Measurements from ENCODE around the gene ATF1. TPM values are rescaled to one million over a fixed set of nuclear protein-coding genes. Genes with fewer than 3 reads are reported as not detected.
A peak's percentile ranks its signal among the peaks of the same experiment; 100 is the strongest.

Gene ATF1
- polyA plus RNA-seq, 1 of the 3 experiments (the other 2 are of a cell fraction): 34.2 TPM

DNA sequence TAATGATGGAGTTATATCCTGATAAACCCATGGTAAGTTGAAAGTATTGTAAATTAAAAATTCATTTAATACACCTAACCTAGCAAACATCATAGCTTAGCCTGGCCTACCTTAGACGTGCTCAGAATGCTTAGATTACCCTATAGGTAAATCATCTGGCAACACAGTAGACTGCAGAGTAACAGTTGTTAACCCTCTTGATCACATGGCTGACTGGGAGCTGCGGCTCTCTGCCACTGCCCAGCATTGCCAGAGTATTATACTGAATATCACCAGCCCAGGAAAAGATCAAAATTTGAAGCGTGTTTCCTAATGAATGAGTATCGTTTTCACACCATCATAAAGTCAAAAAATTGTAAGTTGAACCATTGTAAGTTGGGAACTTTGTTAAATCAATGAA is 61.0 kb downstream of the ATF1 start (continued):
- TF ChIP-seq, protein P1, sequence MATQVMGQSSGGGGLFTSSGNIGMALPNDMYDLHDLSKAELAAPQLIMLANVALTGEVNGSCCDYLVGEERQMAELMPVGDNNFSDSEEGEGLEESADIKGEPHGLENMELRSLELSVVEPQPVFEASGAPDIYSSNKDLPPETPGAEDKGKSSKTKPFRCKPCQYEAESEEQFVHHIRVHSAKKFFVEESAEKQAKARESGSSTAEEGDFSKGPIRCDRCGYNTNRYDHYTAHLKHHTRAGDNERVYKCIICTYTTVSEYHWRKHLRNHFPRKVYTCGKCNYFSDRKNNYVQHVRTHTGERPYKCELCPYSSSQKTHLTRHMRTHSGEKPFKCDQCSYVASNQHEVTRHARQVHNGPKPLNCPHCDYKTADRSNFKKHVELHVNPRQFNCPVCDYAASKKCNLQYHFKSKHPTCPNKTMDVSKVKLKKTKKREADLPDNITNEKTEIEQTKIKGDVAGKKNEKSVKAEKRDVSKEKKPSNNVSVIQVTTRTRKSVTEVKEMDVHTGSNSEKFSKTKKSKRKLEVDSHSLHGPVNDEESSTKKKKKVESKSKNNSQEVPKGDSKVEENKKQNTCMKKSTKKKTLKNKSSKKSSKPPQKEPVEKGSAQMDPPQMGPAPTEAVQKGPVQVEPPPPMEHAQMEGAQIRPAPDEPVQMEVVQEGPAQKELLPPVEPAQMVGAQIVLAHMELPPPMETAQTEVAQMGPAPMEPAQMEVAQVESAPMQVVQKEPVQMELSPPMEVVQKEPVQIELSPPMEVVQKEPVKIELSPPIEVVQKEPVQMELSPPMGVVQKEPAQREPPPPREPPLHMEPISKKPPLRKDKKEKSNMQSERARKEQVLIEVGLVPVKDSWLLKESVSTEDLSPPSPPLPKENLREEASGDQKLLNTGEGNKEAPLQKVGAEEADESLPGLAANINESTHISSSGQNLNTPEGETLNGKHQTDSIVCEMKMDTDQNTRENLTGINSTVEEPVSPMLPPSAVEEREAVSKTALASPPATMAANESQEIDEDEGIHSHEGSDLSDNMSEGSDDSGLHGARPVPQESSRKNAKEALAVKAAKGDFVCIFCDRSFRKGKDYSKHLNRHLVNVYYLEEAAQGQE (IDR thresholded peaks at IDR 0.05; ENCODE audit: low read depth, low read length): no peak
- TF ChIP-seq EZH2phosphoT487 (IDR thresholded peaks at IDR 0.05; ENCODE audit: borderline replicate concordance, low read depth): no peak

DNA sequence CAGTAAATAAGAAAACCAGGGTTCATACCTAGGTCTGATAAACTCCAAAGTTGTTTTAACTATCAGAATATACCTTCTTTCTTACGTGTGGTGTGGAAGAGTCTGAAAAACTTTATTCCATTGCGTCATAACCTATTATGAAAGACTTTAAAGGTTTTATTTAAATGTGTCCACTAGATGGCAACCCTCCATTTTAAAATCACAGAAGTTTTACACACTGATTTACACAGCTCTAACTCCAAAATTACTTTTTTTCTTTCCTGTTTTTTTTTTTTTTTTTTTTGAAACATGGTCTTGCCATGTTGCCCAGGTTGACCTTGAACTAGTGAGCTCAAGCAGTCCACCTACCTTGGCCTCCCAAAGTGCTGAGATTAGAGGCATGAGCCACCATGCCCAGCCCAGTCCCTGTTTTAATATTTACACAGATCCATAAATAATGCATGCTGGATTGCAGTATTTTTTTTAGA is 61.5 kb downstream of the ATF1 start:
- CTCF ChIA-PET: interaction anchor here (0.7 to 10.6 kb wide), 30 partner anchors 10 to 516 kb away, joined by 3 to 186 read pairs (median 4); partner anchors contain the start of gene SLC11A2
- POLR2A ChIA-PET: interaction anchor here (0.5 kb wide), 1 partner anchor 167 kb away, joined by 3 read pairs; no protein-coding TSS in a partner anchor
- Histone ChIP-seq H3F3A (replicated peaks; ENCODE audit: insufficient read depth) (peaks cover 4% of the 10 kb centered on the region), H3K9me3 (no peaks in the 10 kb centered on the region), H3K27me3 (ENCODE audit: insufficient read depth) (no peaks in the 10 kb centered on the region), H3K9me2 (no peaks in the 10 kb centered on the region), H3K4me1 (ENCODE audit: control insufficient read depth in 1 of 2, insufficient read depth in 2 of 2, low read depth in 1 of 2, low read length in 1 of 2) (no peaks in the 10 kb centered on the region; a peak in 1 of 4 replicates), H4K20me1 (ENCODE audit: insufficient read depth) (no peaks in the 10 kb centered on the region), H3K9ac (no peak overlapping the region), H3K4me2 (no peak overlapping the region), H2AFZ (ENCODE audit: low read depth) (peak overlapping the region; percentile 72; the same call in 1 of the 2 replicates), H3K79me2 (ENCODE audit: insufficient read depth) (no peaks in the 10 kb centered on the region), H3K4me3 (ENCODE audit: low read depth in 2 of 2, low read length in 1 of 2) (no peak overlapping the region), H3K27ac (ENCODE audit: low read depth in 2 of 2, low read length in 1 of 2) (peak overlapping the region in 1 of 2 experiments; percentile 18; a peak in 1 of 4 replicates), H3K36me3 (replicated peaks in 1 of 2; ENCODE audit: control insufficient read depth in 1 of 2, insufficient read depth in 2 of 2, low read length in 1 of 2) (peaks cover 0 to under 1% of the 10 kb centered on the region in 2 experiments)
- TF ChIP-seq GABPA (IDR thresholded peaks at IDR 0.05; ENCODE audit: low read depth) (no peak), RAD21 (IDR thresholded peaks at IDR 0.05; ENCODE audit: low read length) (peak; percentile 79), EP300 (IDR thresholded peaks at IDR 0.05; ENCODE audit: borderline replicate concordance in 1 of 2, low read depth in 1 of 2, low read length in 1 of 2) (no peak), SMC3 (IDR thresholded peaks at IDR 0.05; ENCODE audit: low read depth, low read length) (peak; percentile 53), RXRA (IDR thresholded peaks at IDR 0.05; ENCODE audit: borderline replicate concordance, low read depth) (no peak), NFIC (IDR thresholded peaks at IDR 0.05; ENCODE audit: borderline replicate concordance) (no peak), MEF2A (IDR thresholded peaks at IDR 0.05; ENCODE audit: borderline replicate concordance, low read depth) (no peak)
- TF ChIP-seq, protein P2, sequence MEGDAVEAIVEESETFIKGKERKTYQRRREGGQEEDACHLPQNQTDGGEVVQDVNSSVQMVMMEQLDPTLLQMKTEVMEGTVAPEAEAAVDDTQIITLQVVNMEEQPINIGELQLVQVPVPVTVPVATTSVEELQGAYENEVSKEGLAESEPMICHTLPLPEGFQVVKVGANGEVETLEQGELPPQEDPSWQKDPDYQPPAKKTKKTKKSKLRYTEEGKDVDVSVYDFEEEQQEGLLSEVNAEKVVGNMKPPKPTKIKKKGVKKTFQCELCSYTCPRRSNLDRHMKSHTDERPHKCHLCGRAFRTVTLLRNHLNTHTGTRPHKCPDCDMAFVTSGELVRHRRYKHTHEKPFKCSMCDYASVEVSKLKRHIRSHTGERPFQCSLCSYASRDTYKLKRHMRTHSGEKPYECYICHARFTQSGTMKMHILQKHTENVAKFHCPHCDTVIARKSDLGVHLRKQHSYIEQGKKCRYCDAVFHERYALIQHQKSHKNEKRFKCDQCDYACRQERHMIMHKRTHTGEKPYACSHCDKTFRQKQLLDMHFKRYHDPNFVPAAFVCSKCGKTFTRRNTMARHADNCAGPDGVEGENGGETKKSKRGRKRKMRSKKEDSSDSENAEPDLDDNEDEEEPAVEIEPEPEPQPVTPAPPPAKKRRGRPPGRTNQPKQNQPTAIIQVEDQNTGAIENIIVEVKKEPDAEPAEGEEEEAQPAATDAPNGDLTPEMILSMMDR (IDR thresholded peaks at IDR 0.05): peak; percentile 68
- TF ChIP-seq, protein P3, sequence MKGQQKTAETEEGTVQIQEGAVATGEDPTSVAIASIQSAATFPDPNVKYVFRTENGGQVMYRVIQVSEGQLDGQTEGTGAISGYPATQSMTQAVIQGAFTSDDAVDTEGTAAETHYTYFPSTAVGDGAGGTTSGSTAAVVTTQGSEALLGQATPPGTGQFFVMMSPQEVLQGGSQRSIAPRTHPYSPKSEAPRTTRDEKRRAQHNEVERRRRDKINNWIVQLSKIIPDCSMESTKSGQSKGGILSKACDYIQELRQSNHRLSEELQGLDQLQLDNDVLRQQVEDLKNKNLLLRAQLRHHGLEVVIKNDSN (IDR thresholded peaks at IDR 0.05; ENCODE audit: borderline replicate concordance, low read depth): no peak
- TF ChIP-seq, protein P1 (IDR thresholded peaks at IDR 0.05; ENCODE audit: low read depth, low read length): no peak
- peak; percentile 36 for DNase-seq
- 7% methylated on average over 2 of the region's 2 CpGs for WGBS (ENCODE audit: low lambda C conversion rate)
